Esophagus squamous epithelium (tissue), 5 donors: ENCODE results near the gene GRIK1. TPM values are rescaled to one million over a fixed set of nuclear protein-coding genes. Genes with fewer than 3 reads are reported as not detected.

Experiments used
- DNase-seq: peaks from one replicate; lab custom pipeline; 2025; lab: John Stamatoyannopoulos, UW
- H3K27ac ChIP-seq, 4 donors: fragments of 200-600 bp; sonication (generic); one replicate each; pipeline ENCODE4 v1.5.1; 2016 to 2019; ENCODE audit warnings: mild to moderate bottlenecking in 1 of 4
- H3K27me3 ChIP-seq, 4 donors: fragments of 200-600 bp; sonication (generic); 1 replicate in 3 of 4; 2 replicates in 1 of 4; pipeline versions ENCODE4 v1.5.1 to v1.6.0; 2017 to 2021; ENCODE audit warnings: antibody characterized with exemption in 1 of 4
- H3K36me3 ChIP-seq, 3 donors: fragments of 200-600 bp; sonication (generic); one replicate each; pipeline ENCODE4 v1.5.1; 2016 to 2019
- H3K4me1 ChIP-seq, 3 donors: fragments of 200-600 bp; sonication (generic); one replicate each; pipeline ENCODE4 v1.5.1; 2017 to 2019
- H3K4me3 ChIP-seq, 4 donors: fragments of 200-600 bp; sonication (generic); 1 replicate in 3 of 4; 2 replicates in 1 of 4; pipeline ENCODE4 v1.5.1; 2016 to 2019; ENCODE audit warnings: mild to moderate bottlenecking in 2 of 4, moderate library complexity in 1 of 4
- H3K9me3 ChIP-seq, 3 donors: fragments of 200-600 bp; sonication (generic); one replicate each; pipeline ENCODE4 v1.5.1; 2016 to 2019
- POLR2A ChIP-seq, 4 donors: fragments of 450-650 bp; IDR thresholded peaks; one replicate each; pipeline ENCODE4 v1.6.1; 2017; ENCODE audit warnings: antibody characterized with exemption in 4 of 4, mild to moderate bottlenecking in 4 of 4, moderate library complexity in 3 of 4
- WGBS, 2 donors: methylation state at CpG; one replicate each; pipeline ENCODE4 v1.1.5; 2018; 5-methylcytosine and 5-hydroxymethylcytosine counted together
- intact Hi-C: fragments of 100-400 bp; cut with DNase I; formaldehyde crosslinking; loops from one replicate; pipeline ENCODE4 v1.15.0; 2022
- total RNA-seq, 4 donors: library from RNA; depleted of rRNA; stranded (reverse); fragments of >200 nt; gene quantifications; one replicate each; pipeline ENCODE4 v1.1.0, GENCODE V29; 2016
- TF ChIP-seq, protein P1 (sequence below), 6 experiments: fragments of 450-650 bp in 4 of 6; fragments of 200-600 bp in 2 of 6; sonication (generic) in 2 of 6; IDR thresholded peaks; one replicate each; pipeline ENCODE4 v1.5.1; 2016 to 2019; ENCODE audit warnings: antibody characterized with exemption in 6 of 6, mild to moderate bottlenecking in 4 of 6, moderate library complexity in 4 of 6
- donor health status: DM: yes; HTN: yes; CAD: no.

GRIK1 gene
- total RNA-seq, 4 donors from 2014 or later = 0.19 TPM; not detected in 3

DNA sequence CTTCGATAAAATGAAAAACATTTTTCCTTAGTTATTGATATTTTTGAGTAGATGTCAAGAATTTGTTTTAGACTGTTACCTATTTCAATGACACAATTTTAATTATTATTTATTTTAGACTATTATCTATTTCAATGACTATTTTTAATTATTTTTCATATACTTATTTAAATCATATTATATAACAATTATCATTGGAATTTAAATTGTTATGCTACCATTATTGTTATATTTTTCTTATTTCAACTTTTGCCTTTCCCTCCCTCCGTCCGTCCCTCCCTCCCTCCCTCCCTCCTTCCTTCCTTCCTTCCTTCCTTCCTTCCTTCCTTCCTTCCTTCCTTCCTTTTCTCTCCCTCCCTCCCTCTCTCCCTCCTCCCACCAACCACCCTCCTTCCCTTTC, 229.3 kb downstream of the GRIK1 start:
- no peak for DNase-seq
- no peaks in the 10 kb centered on the region for H3K9me3 ChIP-seq
- H3K4me1 ChIP-seq = no peaks in the 10 kb centered on the region
- no peaks in the 10 kb centered on the region for H3K27me3 ChIP-seq
- TF ChIP-seq, protein P1, sequence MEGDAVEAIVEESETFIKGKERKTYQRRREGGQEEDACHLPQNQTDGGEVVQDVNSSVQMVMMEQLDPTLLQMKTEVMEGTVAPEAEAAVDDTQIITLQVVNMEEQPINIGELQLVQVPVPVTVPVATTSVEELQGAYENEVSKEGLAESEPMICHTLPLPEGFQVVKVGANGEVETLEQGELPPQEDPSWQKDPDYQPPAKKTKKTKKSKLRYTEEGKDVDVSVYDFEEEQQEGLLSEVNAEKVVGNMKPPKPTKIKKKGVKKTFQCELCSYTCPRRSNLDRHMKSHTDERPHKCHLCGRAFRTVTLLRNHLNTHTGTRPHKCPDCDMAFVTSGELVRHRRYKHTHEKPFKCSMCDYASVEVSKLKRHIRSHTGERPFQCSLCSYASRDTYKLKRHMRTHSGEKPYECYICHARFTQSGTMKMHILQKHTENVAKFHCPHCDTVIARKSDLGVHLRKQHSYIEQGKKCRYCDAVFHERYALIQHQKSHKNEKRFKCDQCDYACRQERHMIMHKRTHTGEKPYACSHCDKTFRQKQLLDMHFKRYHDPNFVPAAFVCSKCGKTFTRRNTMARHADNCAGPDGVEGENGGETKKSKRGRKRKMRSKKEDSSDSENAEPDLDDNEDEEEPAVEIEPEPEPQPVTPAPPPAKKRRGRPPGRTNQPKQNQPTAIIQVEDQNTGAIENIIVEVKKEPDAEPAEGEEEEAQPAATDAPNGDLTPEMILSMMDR (IDR thresholded peaks at IDR 0.05) = no peak
- TF ChIP-seq POLR2A (IDR thresholded peaks at IDR 0.05) = no peak
- H3K27ac ChIP-seq = no peak overlapping the region
- no peak overlapping the region for H3K4me3 ChIP-seq
- intact Hi-C loops = no loop called here
- 79 to 84% methylated on average over 3 of the region's 3 CpGs for WGBS, 2 donors
- H3K36me3 ChIP-seq = no peaks in the 10 kb centered on the region

DNA sequence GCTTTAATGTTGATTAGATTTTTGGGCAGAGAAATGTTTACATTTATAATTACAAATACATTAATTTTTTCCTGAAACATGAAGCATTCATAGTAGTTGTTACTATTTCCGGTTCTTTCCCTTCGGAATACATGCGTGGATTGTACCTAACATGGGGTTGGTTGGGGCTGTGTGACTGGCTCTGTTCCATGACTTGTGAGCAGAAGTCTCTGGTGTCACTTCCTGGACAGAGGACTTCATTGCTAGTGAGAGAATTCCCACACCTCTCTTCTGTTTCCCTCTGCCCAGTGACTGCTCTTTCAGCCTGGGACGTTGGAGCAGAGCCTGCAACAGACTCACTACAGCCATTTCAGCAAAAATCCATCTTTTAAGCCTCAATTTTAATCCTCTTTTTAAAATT, 231.4 kb downstream of the GRIK1 start:
- WGBS, 2 donors = 76 to 78% methylated on average over 4 of the region's 4 CpGs
- intact Hi-C loops = no loop called here
- Histone ChIP-seq H3K27me3 (no peaks in the 10 kb centered on the region), H3K4me1 (no peaks in the 10 kb centered on the region), H3K9me3 (no peaks in the 10 kb centered on the region), H3K4me3 (no peak overlapping the region), H3K27ac (no peak overlapping the region), H3K36me3 (no peaks in the 10 kb centered on the region)
- TF ChIP-seq POLR2A (IDR thresholded peaks at IDR 0.05) = no peak
- TF ChIP-seq, protein P1 (IDR thresholded peaks at IDR 0.05) = no peak
- no peak for DNase-seq

DNA sequence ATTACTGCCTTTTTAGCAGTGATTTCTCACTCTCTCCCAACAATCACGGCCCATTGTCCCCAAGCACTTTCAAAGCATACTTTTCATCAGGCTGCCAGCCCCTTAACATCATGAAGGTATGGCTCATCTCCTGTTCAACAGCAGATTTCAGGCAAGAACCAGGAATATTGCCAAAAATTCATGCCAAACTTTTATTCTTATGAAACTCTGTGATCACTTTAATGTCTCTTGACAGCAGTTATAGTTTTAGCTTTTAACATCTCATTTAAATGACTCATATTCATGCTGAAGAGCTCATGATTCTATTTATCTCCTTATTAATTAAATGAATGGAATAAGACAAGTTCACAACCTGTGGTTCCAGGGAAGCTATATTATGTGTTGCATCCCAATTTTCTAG, 235.1 kb downstream of the GRIK1 start:
- WGBS, 2 donors = 19 to 69% methylated on average over 1 of the region's 1 CpG

DNA sequence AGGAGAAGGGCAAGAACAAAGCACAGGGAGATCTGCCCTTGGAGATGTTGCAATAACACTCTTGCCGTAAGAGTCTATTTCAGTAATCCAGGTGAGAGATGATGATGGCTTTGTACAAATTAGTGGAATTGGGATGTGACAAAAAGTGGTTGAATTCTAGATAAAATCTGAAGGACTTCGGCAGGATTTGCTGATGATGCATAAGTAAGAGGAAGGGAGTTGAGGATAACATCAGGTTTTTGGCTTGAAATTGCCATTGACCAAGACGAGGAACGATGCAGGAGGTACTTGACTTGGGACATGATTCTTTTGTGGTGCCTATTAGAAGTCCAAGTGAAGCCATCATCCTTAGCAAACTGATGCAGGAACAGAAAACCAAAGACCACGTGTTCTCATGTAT, 238.1 kb downstream of the GRIK1 start:
- H3K27me3 ChIP-seq = no peaks in the 10 kb centered on the region
- intact Hi-C loops = no loop called here

More for the DNA sequence above, 235.1 kb downstream of the GRIK1 start:
- DNase-seq = no peak
- H3K27ac ChIP-seq = no peak overlapping the region
- H3K9me3 ChIP-seq = no peaks in the 10 kb centered on the region
- TF ChIP-seq POLR2A (IDR thresholded peaks at IDR 0.05) = no peak
- no peaks in the 10 kb centered on the region for H3K4me1 ChIP-seq
- no peaks in the 10 kb centered on the region for H3K27me3 ChIP-seq
- intact Hi-C loops = no loop called here
- no peak overlapping the region for H3K4me3 ChIP-seq
- no peaks in the 10 kb centered on the region for H3K36me3 ChIP-seq

DNA sequence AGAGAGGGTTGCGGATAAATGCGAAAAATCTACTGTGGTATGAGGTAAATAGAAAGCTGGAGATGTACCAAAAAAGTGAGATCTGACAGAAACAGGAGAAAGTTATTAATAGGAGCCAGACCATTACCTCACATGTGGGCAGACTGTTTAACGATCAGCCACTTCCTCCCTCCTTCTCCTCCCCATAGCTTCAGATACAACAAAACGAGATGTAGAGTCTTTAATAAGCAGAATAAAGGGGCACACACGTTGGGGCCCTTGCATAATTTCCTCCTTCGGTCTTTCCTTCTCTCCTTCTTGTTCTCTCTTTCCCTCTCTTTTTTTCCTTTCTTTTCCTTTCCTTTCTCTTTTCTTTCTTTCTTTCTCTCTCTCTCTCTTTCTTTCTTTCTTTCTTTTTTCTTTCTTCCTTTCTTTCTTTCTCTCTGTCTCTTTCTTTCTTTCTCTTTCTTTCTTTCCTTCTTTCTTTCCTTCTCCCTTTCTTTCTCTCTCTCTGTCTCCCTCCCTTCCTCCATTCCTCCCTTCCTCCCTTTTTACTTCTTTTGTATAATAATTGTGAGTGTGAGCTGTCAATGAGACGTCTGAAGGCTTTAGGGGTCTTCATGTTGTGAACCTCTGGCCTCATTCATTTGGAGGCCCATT, 242.1 kb downstream of the GRIK1 start:
- Histone ChIP-seq H3K4me3 (no peak overlapping the region), H3K9me3 (no peaks in the 10 kb centered on the region), H3K27ac (no peak overlapping the region), H3K4me1 (no peaks in the 10 kb centered on the region), H3K27me3 (no peaks in the 10 kb centered on the region), H3K36me3 (no peaks in the 10 kb centered on the region)
- intact Hi-C loops = no loop called here
- no peak for TF ChIP-seq POLR2A (IDR thresholded peaks at IDR 0.05)
- no peak for DNase-seq
- 55 to 58% methylated on average over 7 of the region's 7 CpGs for whole genome bisulfite sequencing, 2 donors

More for the DNA sequence above, 238.1 kb downstream of the GRIK1 start:
- no peak overlapping the region for H3K4me3 ChIP-seq
- no peaks in the 10 kb centered on the region for H3K36me3 ChIP-seq
- no peaks in the 10 kb centered on the region for H3K4me1 ChIP-seq
- H3K27ac ChIP-seq = no peak overlapping the region
- TF ChIP-seq, protein P1 (IDR thresholded peaks at IDR 0.05) = no peak
- TF ChIP-seq POLR2A (IDR thresholded peaks at IDR 0.05) = no peak
- no peak for DNase-seq
- WGBS, 2 donors = 83 to 88% methylated on average over 5 of the region's 5 CpGs
- H3K9me3 ChIP-seq = no peaks in the 10 kb centered on the region

DNA sequence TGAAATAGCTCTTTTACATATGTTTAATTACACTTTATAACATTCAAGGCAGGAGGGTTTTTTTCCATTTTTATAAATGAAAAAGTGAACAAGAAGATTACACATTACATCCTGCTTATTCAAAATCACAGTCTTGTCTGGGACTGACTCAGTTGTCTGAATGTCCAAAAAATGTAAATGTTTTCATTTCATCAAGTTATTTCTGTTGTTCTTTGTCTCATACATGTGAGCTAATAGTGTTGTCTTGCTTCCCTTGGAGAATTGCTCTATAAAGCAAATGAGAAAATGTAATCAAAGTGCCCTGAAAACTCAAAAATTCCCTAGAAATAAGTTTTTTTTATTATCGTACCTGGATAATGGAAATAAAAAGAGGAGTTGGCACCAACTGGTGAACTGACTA, 242.9 kb downstream of the GRIK1 start:
- WGBS, 2 donors = 57 to 84% methylated on average over 1 of the region's 1 CpG
- Histone ChIP-seq H3K4me3 (no peak overlapping the region), H3K27me3 (no peaks in the 10 kb centered on the region), H3K27ac (no peak overlapping the region), H3K4me1 (no peaks in the 10 kb centered on the region), H3K36me3 (no peaks in the 10 kb centered on the region), H3K9me3 (no peaks in the 10 kb centered on the region)
- no peak for DNase-seq
- TF ChIP-seq, protein P1 (IDR thresholded peaks at IDR 0.05) = no peak
- TF ChIP-seq POLR2A (IDR thresholded peaks at IDR 0.05) = no peak
- intact Hi-C loops = no loop called here
